Activated naive CD8-positive, alpha-beta T cell treated with anti-CD3 and anti-CD28 coated beads for 36 hours (primary cell): Measurements from ENCODE around the gene MIOS. TPM values are rescaled to one million over a fixed set of nuclear protein-coding genes. Genes with fewer than 3 reads are reported as not detected.

Experiments used
- DNase-seq: peaks from one replicate; pipeline ENCODE4 v3.0.0; 2021
- H3K27ac Mint-ChIP-seq: one replicate; pipeline ENCODE4 v1.8.0; 2022; ENCODE audit warnings: mild to moderate bottlenecking, moderate library complexity, mixed read lengths
- H3K27me3 Mint-ChIP-seq: one replicate; pipeline ENCODE4 v1.8.0; 2022; ENCODE audit warnings: mild to moderate bottlenecking, mixed read lengths
- H3K36me3 Mint-ChIP-seq: one replicate; pipeline ENCODE4 v1.8.0; 2021; ENCODE audit warnings: mild to moderate bottlenecking, mixed read lengths
- H3K4me1 Mint-ChIP-seq: one replicate; pipeline ENCODE4 v1.8.0; 2021; ENCODE audit warnings: mixed read lengths
- H3K4me3 Mint-ChIP-seq: one replicate; pipeline ENCODE4 v1.8.0; 2022; ENCODE audit warnings: mild to moderate bottlenecking, moderate library complexity, mixed read lengths
- H3K9me3 Mint-ChIP-seq: one replicate; pipeline ENCODE4 v1.8.0; 2022; ENCODE audit warnings: mixed read lengths
- total RNA-seq, 2 experiments: library from RNA; stranded (reverse); gene quantifications; one replicate each; pipeline ENCODE4 v1.2.3, GENCODE V29; 2021

The MIOS gene
- total RNA-seq, 2 experiments from 2014 or later, result 55.3 to 60.2 TPM

GRCh38 chr7:7565018-7565680 lies 1.5 kb upstream of the MIOS start:
- Mint-ChIP-seq H3K36me3 (peaks cover 22% of the 10 kb centered on the region), H3K4me3 (no peak overlapping the region), H3K4me1 (peaks cover 21% of the 10 kb centered on the region), H3K27ac (no peak overlapping the region), H3K27me3 (no peaks in the 10 kb centered on the region), H3K9me3 (no peaks in the 10 kb centered on the region)
- peak; percentile 17 for DNase-seq

GRCh38 chr7:7565746-7566650 lies 686 bp upstream of the MIOS start:
- DNase-seq, result no peak
- no peak overlapping the region for H3K4me3 Mint-ChIP-seq
- no peaks in the 10 kb centered on the region for H3K9me3 Mint-ChIP-seq
- H3K4me1 Mint-ChIP-seq, result peaks cover 28% of the 10 kb centered on the region
- H3K36me3 Mint-ChIP-seq, result peaks cover 30% of the 10 kb centered on the region
- no peak overlapping the region for H3K27ac Mint-ChIP-seq
- no peaks in the 10 kb centered on the region for H3K27me3 Mint-ChIP-seq

GRCh38 chr7:7567898-7568531 lies 1.3 kb downstream of the MIOS start:
- H3K4me3 Mint-ChIP-seq, result peak overlapping the region; percentile 84
- no peak for DNase-seq
- no peaks in the 10 kb centered on the region for H3K9me3 Mint-ChIP-seq
- peak overlapping the region; percentile 85 for H3K27ac Mint-ChIP-seq
- H3K4me1 Mint-ChIP-seq, result peaks cover 36% of the 10 kb centered on the region
- no peaks in the 10 kb centered on the region for H3K27me3 Mint-ChIP-seq
- H3K36me3 Mint-ChIP-seq, result peaks cover 37% of the 10 kb centered on the region

GRCh38 chr7:7568553-7568952 lies 1.9 kb downstream of the MIOS start:
- peak overlapping the region; percentile 84 for H3K4me3 Mint-ChIP-seq
- H3K36me3 Mint-ChIP-seq, result peaks cover 42% of the 10 kb centered on the region
- no peaks in the 10 kb centered on the region for H3K27me3 Mint-ChIP-seq
- H3K27ac Mint-ChIP-seq, result peak overlapping the region; percentile 85
- no peak for DNase-seq
- H3K4me1 Mint-ChIP-seq, result peaks cover 41% of the 10 kb centered on the region
- no peaks in the 10 kb centered on the region for H3K9me3 Mint-ChIP-seq

GRCh38 chr7:7569081-7569527 lies 2.4 kb downstream of the MIOS start:
- Mint-ChIP-seq H3K9me3 (no peaks in the 10 kb centered on the region), H3K27me3 (no peaks in the 10 kb centered on the region), H3K36me3 (peaks cover 46% of the 10 kb centered on the region), H3K27ac (peak overlapping the region; percentile 85), H3K4me1 (peaks cover 45% of the 10 kb centered on the region), H3K4me3 (peak overlapping the region; percentile 84)
- DNase-seq, result no peak

- Mint-ChIP-seq H3K27ac (peak overlapping the region; percentile 85), H3K27me3 (no peaks in the 10 kb centered on the region), H3K4me1 (peaks cover 47% of the 10 kb centered on the region), H3K4me3 (peak overlapping the region; percentile 84), H3K36me3 (peaks cover 50% of the 10 kb centered on the region), H3K9me3 (no peaks in the 10 kb centered on the region)
- no peak for DNase-seq
Observed at GRCh38 chr7:7569615-7570014, 2.9 kb downstream of the MIOS start.

- H3K36me3 Mint-ChIP-seq, result peaks cover 54% of the 10 kb centered on the region
- peaks cover 47% of the 10 kb centered on the region for H3K4me1 Mint-ChIP-seq
- no peaks in the 10 kb centered on the region for H3K27me3 Mint-ChIP-seq
- no peak for DNase-seq
- H3K27ac Mint-ChIP-seq, result no peak overlapping the region
- peak overlapping the region; percentile 37 for H3K4me3 Mint-ChIP-seq
- H3K9me3 Mint-ChIP-seq, result no peaks in the 10 kb centered on the region
Observed at GRCh38 chr7:7570584-7570983, 3.9 kb downstream of the MIOS start.

GRCh38 chr7:7573701-7574100 lies 7.0 kb downstream of the MIOS start:
- Mint-ChIP-seq H3K4me1 (peaks cover 42% of the 10 kb centered on the region), H3K27me3 (no peaks in the 10 kb centered on the region), H3K9me3 (no peaks in the 10 kb centered on the region), H3K4me3 (no peak overlapping the region), H3K36me3 (peaks cover 49% of the 10 kb centered on the region), H3K27ac (no peak overlapping the region)
- no peak for DNase-seq

GRCh38 chr7:7576344-7576743 lies 9.7 kb downstream of the MIOS start:
- H3K4me3 Mint-ChIP-seq, result no peak overlapping the region
- H3K9me3 Mint-ChIP-seq, result no peaks in the 10 kb centered on the region
- H3K36me3 Mint-ChIP-seq, result peaks cover 31% of the 10 kb centered on the region
- peaks cover 23% of the 10 kb centered on the region for H3K4me1 Mint-ChIP-seq
- H3K27ac Mint-ChIP-seq, result no peak overlapping the region
- no peak for DNase-seq
- no peaks in the 10 kb centered on the region for H3K27me3 Mint-ChIP-seq

- DNase-seq, result no peak
- Mint-ChIP-seq H3K36me3 (peaks cover 26% of the 10 kb centered on the region), H3K27me3 (no peaks in the 10 kb centered on the region), H3K9me3 (no peaks in the 10 kb centered on the region), H3K4me3 (no peak overlapping the region), H3K4me1 (peaks cover 19% of the 10 kb centered on the region), H3K27ac (no peak overlapping the region)
Observed at GRCh38 chr7:7577888-7578287, 11.2 kb downstream of the MIOS start.

GRCh38 chr7:7579638-7580037 lies 13.0 kb downstream of the MIOS start:
- H3K4me3 Mint-ChIP-seq, result no peak overlapping the region
- no peaks in the 10 kb centered on the region for H3K27me3 Mint-ChIP-seq
- H3K36me3 Mint-ChIP-seq, result peaks cover 11% of the 10 kb centered on the region
- H3K27ac Mint-ChIP-seq, result no peak overlapping the region
- no peaks in the 10 kb centered on the region for H3K9me3 Mint-ChIP-seq
- no peak for DNase-seq
- peaks cover 6% of the 10 kb centered on the region for H3K4me1 Mint-ChIP-seq

GRCh38 chr7:7581531-7582179 lies 15.0 kb downstream of the MIOS start:
- DNase-seq, result no peak
- H3K4me3 Mint-ChIP-seq, result no peak overlapping the region
- no peaks in the 10 kb centered on the region for H3K27me3 Mint-ChIP-seq
- peaks cover 6% of the 10 kb centered on the region for H3K4me1 Mint-ChIP-seq
- peaks cover 7% of the 10 kb centered on the region for H3K36me3 Mint-ChIP-seq
- no peak overlapping the region for H3K27ac Mint-ChIP-seq
- H3K9me3 Mint-ChIP-seq, result no peaks in the 10 kb centered on the region

GRCh38 chr7:7582596-7582995 lies 15.9 kb downstream of the MIOS start:
- no peak overlapping the region for H3K4me3 Mint-ChIP-seq
- no peak overlapping the region for H3K27ac Mint-ChIP-seq
- H3K4me1 Mint-ChIP-seq, result peaks cover 6% of the 10 kb centered on the region
- DNase-seq, result no peak
- H3K9me3 Mint-ChIP-seq, result no peaks in the 10 kb centered on the region
- H3K36me3 Mint-ChIP-seq, result peaks cover 7% of the 10 kb centered on the region
- no peaks in the 10 kb centered on the region for H3K27me3 Mint-ChIP-seq

- no peak for DNase-seq
Observed at GRCh38 chr7:7583731-7584130, 17.0 kb downstream of the MIOS start.

GRCh38 chr7:7584653-7585052 lies 18.0 kb downstream of the MIOS start:
- DNase-seq, result no peak
- H3K4me1 Mint-ChIP-seq, result peaks cover 5% of the 10 kb centered on the region
- no peaks in the 10 kb centered on the region for H3K27me3 Mint-ChIP-seq
- no peak overlapping the region for H3K27ac Mint-ChIP-seq
- peaks cover 7% of the 10 kb centered on the region for H3K36me3 Mint-ChIP-seq
- H3K9me3 Mint-ChIP-seq, result no peaks in the 10 kb centered on the region
- no peak overlapping the region for H3K4me3 Mint-ChIP-seq

More at GRCh38 chr7:7583731-7584130, 17.0 kb downstream of the MIOS start:
- Mint-ChIP-seq H3K4me1 (peaks cover 6% of the 10 kb centered on the region), H3K27ac (no peak overlapping the region), H3K27me3 (no peaks in the 10 kb centered on the region), H3K4me3 (no peak overlapping the region), H3K9me3 (no peaks in the 10 kb centered on the region), H3K36me3 (peaks cover 9% of the 10 kb centered on the region)
